ENCODE measurements around the gene HAND1.

GRCh38 chr5:154478752-154479159 is 729 bp upstream of the HAND1 start:
- no peak for TF ChIP-seq CTCF (IDR thresholded peaks at IDR 0.05; ENCODE audit: insufficient read depth, low read length, poor library complexity, severe bottlenecking)
- no peak for TF ChIP-seq EZH2phosphoT487 (conservative IDR thresholded peaks at IDR 0.05; ENCODE audit: low read length)
